GM19395 (cell line): ENCODE data around the gene DPP6.
A peak's percentile ranks its signal among the peaks of the same experiment; 100 is the strongest.

ENCODE experiments used
- ATAC-seq: cut with Tn5 transposase; IDR thresholded peaks from one replicate; pipeline ENCODE4 v1.9.1; 2021; ENCODE audit warnings: mild to moderate bottlenecking, moderate library complexity; ENCODE audit not compliant: unreplicated experiment

DPP6 gene

DNA sequence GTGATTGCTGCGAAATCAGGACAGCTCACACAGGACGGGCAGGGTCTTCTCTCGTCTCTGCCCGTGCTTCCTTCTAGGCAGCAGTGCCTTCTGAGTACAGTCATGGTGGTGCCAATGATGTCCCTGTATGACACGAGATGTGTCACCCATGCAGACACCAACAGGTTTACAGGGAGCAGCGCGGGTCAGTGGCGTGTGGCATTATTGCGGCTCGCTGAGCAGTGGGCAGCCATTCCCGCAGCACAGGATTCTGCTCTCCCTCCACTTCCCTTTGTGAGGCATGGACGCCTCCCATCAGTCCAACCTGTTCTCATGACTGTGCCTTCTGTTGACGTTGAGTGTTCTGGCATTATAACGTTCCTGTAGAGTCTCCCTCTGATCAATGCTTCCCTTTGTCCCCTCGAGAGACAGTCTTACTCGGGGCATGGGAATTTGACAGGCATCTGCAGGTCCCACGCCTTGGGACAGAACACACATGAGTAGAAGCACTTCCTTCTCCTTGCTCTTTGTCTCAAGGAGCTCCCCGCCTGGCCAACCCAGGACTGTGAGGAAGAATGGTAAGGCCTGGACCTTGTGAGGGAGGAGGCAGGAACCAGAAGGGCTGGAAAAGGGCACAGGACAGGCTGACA is 731.2 kb downstream of the DPP6 start:
- ATAC-seq, result no peak

DNA sequence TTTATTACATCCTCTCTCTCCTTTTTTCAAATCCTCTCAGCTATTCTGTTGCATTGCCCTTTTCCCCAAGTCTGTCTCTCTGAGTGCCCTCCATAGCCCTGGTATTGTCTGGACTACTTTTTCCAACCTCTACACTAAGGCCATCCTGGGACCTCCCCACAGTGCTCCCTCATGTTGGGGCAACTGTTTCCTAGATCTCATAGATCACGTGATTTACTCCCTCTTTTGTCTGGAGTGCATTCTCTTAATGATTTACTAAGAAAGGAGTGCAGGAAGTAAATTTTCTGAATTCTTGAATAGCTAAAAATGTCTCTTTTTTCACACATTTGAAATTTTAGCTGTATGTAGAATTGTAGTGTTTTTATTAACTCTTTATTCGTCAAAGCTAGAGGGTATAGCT is 733.7 kb downstream of the DPP6 start:
- ATAC-seq, result no peak

DNA sequence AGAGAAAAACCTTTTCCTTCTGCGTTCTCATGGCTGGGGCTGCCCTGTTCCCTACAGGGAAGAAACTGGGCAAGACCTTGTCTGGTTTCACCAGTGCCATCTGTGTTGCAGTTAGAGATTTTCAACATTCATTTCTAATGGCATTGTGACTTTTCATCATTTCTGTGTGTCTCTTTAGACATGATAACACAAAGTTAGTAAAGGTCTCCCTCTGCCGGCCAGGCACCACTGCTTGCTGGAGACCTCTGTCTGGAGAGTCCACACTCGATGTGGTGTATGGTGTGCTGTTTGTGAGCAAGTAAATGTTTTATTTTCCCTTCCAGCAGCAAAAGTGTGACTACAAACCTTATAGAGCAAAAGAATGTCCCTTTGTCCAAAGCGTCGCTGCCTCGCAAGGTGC is 737.2 kb downstream of the DPP6 start:
- ATAC-seq, result no peak

GRCh38 chr7:154791611-154792010 is 739.4 kb downstream of the DPP6 start:
- no peak for ATAC-seq

DNA sequence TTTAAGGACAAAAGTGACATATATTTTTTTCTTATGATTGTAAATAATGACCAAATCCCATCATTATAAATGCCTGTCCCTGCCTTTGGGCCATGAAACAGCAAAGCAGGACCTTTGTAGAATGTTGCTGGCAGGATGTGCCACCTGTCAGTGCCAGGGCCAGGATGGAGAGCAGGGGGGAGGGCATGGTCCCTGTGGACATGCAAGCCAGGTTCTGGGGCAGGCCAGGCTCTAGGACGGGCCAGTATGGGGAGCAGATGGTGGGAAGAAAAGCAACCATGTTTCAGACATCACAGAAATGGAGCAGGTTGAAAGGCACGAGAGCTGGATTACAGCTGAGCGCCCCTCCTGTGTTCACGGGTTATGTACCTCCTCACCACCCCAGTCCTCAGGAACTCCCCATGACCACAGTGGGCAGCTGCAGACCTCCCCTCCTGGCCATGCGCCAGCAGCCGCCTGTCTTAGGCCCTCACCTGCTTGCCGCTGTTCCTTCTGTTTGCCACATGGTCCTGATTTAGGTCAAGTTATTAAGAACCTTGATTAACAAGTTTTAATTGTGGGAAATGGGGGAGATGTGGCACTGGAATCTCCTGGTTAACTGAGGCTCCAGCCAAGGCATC is 740.3 kb downstream of the DPP6 start:
- ATAC-seq, result no peak

DNA sequence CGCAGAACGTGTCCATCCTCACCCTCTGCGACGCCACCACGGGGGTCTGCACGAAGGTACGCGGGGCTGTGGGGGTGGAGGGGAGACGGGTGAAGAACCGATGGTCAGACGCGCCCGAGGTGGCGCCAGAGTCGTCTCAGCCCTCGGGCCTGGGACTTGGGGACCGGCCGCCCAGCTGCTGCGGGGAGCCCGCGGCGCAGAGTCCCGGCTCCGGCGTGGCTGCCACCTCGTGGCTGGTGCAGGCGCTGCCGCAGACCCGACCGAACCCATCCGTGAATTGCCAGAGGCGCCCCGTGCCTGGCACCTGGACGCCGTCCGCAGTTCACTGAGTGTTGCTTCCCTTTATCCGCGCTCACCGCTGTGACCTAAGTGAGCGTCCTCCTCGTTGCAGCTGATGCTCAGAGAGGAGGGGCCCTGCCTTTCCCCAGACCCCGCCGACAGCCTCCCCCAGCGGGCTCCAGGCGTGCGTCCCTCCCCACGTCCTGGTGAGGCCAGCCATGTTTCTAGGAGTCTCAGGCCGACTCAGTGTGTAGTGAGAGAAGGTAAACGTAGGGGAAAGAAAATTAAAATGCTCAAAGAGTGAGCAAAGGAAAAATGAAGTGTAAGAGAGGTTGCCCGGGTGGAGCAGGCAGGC is 742.1 kb downstream of the DPP6 start:
- ATAC-seq, result peak; percentile 72

DNA sequence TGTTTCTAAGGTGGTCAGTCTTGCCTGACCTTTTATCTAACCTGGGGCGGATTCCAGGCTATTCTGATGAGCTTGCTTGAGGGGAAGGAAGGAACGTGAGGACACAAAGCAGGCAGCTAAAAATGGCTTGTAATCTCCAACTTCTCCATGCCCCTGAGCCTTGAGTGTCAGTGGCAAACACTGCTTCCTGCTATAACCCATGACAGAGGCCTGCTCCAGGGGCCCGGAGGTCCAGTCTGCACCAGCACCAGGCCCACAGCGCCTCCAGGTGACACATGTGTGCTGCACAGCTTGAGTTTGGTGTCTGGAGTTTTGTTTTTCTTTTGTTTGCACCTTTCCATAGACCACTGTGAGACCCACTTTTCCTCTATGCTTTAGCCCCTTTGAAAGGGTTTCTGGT is 742.8 kb downstream of the DPP6 start:
- no peak for ATAC-seq

DNA sequence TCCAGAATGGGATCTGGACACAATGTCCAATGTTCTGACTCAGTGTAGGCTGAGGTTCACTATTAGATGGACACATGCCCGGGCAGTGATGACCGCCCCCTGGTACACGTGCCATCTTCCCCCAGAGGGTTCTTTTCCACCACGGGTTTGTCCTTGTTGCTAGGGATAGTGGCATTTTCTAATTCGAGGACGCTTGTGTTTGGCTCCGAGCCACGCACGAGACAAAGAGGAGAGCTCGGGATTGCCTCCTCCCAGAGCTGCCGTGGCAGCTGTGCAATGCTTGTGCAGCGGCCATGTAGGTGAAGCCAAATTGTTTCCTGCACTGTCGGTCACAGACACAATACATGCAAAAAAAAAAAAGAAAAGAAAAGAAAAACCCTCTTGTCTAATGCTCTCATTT is 743.2 kb downstream of the DPP6 start:
- no peak for ATAC-seq

- no peak for ATAC-seq
These were observed 752.3 kb downstream of the DPP6 start for GRCh38 chr7:154804449-154804848.

DNA sequence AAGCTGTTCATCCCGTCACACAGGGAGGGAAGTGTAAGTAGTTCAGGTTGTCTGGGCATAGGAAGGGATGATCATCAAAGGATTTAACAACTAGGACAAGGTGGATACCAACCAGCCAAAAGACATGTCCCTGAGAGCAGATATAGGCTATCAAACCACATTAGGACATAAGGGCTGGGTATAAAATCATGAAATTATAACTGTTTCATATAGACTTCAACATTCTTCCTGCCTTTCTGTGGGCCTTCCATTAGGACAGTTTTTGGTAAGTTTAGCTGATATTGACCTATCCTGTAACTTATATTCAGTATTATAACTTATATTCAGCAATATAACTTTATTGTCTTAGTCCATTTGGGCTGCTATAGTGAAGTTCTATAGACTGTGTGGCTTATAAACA is 759.8 kb downstream of the DPP6 start:
- ATAC-seq, result no peak

DNA sequence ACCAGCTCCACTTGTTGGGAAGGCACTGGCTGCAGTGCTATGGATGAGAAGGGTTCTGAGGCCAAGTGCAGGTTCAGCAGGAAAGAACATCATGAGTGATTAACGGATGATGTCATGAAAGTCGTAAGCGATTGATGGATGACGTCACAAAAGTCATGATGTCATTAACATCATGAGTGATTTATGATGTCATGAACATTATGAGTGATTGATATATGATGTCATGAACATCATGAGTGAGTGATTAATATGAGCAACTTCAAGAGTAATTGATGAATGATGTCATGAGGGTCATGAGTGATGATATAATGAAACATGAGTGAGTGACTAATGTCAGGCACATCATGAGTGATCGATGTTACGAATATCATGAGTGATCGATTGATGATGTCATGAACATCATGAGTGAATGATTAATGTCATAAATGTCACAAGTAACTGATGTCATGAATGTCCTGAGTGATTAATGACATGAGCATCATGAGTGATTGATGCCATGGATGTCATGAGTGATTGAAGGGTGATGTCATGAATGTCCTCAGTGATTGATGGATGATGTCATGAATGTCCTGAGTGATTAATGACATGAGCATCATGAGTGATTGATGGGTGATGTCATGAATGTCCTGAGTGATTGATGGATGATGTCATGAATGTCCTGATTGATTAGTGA is 765.2 kb downstream of the DPP6 start:
- ATAC-seq, result no peak

- ATAC-seq, result no peak
These were observed 774.8 kb downstream of the DPP6 start for GRCh38 chr7:154827007-154827406.

DNA sequence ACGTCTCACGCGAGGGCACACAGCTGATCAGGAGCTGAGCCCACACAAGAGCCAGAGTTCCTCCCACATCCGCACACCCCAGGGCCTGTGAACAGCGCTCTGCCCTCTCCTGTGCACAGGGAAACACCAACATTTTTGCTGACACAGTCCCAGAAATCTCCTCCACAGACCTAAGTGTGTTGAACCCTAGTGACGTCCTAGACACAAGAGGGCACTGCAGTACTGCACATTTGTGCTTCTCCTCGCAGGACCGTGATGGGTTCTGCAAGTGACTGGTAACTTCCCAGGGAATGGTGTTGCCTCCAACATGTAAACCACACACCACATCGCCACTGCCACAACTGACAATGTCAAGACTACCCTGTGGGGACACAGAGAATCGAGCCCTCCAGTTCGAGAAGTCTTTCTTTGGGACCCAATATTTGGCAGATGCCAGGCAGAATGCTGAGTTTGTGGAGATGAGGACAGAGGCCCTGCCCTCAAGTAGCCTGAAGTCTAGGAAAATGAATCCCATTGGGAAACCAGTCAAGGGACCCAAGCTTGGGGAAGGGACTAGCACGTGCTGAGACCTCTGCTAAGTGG is 780.5 kb downstream of the DPP6 start:
- ATAC-seq, result no peak

GRCh38 chr7:154836021-154836448 is 783.8 kb downstream of the DPP6 start:
- ATAC-seq, result no peak

GRCh38 chr7:154837087-154837486 is 784.9 kb downstream of the DPP6 start:
- no peak for ATAC-seq

- peak; percentile 97 for ATAC-seq
These were observed 785.4 kb downstream of the DPP6 start for GRCh38 chr7:154837622-154838021.

- no peak for ATAC-seq
These were observed 787.9 kb downstream of the DPP6 start for GRCh38 chr7:154840086-154840485.

DNA sequence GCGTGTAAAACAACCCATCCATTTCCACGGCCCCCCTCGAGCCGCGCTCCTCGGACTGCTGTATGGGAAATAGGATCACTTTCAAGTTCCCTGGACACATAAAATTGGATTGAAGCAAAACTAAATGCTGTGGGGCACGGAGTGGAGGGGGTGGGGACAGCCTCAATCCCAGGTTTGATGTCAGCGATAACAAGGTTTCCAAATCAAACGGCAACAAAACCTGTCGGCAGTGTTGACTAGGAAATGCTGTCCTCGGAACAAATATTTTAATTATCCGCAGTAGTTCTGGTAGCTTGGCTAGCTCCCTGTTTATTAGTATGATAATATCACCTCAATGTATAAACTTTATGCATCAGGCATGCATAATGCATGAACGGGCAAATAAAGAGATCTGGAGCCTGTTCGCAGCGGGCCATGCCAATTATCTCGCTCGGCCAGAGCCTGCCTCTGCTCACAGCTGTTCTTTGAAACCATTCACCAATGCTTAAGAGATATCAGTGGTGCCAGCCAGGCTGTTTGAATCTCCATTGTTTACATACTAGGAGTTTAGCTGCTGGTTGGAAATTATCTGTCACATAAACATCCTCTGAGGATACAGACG is 789.6 kb downstream of the DPP6 start:
- ATAC-seq, result no peak

GRCh38 chr7:154842591-154842990 is 790.4 kb downstream of the DPP6 start:
- ATAC-seq, result no peak

GRCh38 chr7:154843670-154844237 is 791.6 kb downstream of the DPP6 start:
- no peak for ATAC-seq

DNA sequence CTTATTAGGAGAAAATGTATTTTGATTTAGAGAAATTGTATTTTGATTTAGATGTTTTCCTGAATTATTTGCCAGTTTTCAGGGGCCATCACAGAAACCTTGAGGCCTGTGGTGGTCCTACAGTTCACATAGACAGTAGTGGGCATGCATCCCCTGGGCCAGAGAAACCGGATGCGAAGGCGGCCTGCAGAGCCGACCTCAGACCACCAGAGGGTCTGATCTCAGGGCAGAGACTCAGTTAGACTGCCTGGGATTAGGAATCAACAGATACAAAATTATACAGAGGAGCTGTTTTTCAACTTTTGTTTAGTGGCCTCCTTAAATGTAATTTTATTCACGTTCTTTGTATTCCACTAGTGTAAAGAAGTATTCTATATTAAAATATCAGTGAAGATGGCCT is 792.3 kb downstream of the DPP6 start:
- ATAC-seq, result no peak
